T-helper 2 cell treated with Interferon-gamma antibody and Interleukin-4, amounts not matched to agents 5 μg/mL and 100 μg/mL, for 36 hours (primary cell): ENCODE results near the gene NXF1.
"Not testable (repeated sequence)": the region's sequence is repeated elsewhere in the genome, so short reads cannot be mapped to it uniquely, and the experiment has no call there.

Experiments
- DNase-seq: peaks from one replicate; pipeline ENCODE4 v3.0.0; 2021; ENCODE audit warnings: low spot score
- H3K27ac Mint-ChIP-seq: one replicate; pipeline ENCODE4 v1.8.0; 2021; ENCODE audit warnings: mild to moderate bottlenecking, mixed read lengths
- H3K27me3 Mint-ChIP-seq: one replicate; pipeline ENCODE4 v1.8.0; 2021; ENCODE audit warnings: low read depth, mixed read lengths
- H3K36me3 Mint-ChIP-seq: one replicate; pipeline ENCODE4 v1.8.0; 2021; ENCODE audit warnings: low read depth, mixed read lengths
- H3K4me1 Mint-ChIP-seq: one replicate; pipeline ENCODE4 v1.8.0; 2021; ENCODE audit warnings: low read depth, mixed read lengths
- H3K4me3 Mint-ChIP-seq: one replicate; pipeline ENCODE4 v1.8.0; 2022; ENCODE audit warnings: mild to moderate bottlenecking, moderate library complexity, mixed read lengths
- H3K9me3 Mint-ChIP-seq: one replicate; pipeline ENCODE4 v1.8.0; 2021; ENCODE audit warnings: mixed read lengths

Gene NXF1

GRCh38 chr11:62786318-62787004, 18.8 kb downstream of the NXF1 start:
- Mint-ChIP-seq H3K27me3 (no peaks in the 10 kb centered on the region), H3K4me1 (peaks cover 34% of the 10 kb centered on the region)

GRCh38 chr11:62782753-62783152, 22.5 kb downstream of the NXF1 start:
- Mint-ChIP-seq H3K4me3 (no peak overlapping the region), H3K27ac (no peak overlapping the region), H3K27me3 (no peaks in the 10 kb centered on the region), H3K9me3 (no peaks in the 10 kb centered on the region), H3K4me1 (peaks cover 14% of the 10 kb centered on the region), H3K36me3 (peaks cover 18% of the 10 kb centered on the region)
- DNase-seq = no peak

More at GRCh38 chr11:62786318-62787004, 18.8 kb downstream of the NXF1 start:
- Mint-ChIP-seq H3K9me3 (no peaks in the 10 kb centered on the region), H3K4me3 (peak overlapping the region; percentile 90), H3K27ac (peak overlapping the region; percentile 83), H3K36me3 (peaks cover 27% of the 10 kb centered on the region)
- peak; percentile 87 for DNase-seq

- H3K36me3 Mint-ChIP-seq = peaks cover 22% of the 10 kb centered on the region
Observed at GRCh38 chr11:62778441-62778840, 26.8 kb downstream of the NXF1 start.

GRCh38 chr11:62777389-62777788, 27.9 kb downstream of the NXF1 start:
- Mint-ChIP-seq H3K36me3 (peaks cover 22% of the 10 kb centered on the region), H3K27me3 (no peaks in the 10 kb centered on the region), H3K4me1 (peaks cover 11% of the 10 kb centered on the region), H3K9me3 (no peaks in the 10 kb centered on the region), H3K27ac (peak overlapping the region; percentile 46), H3K4me3 (no peak overlapping the region)
- no peak for DNase-seq

More at GRCh38 chr11:62778441-62778840, 26.8 kb downstream of the NXF1 start:
- Mint-ChIP-seq H3K27me3 (no peaks in the 10 kb centered on the region), H3K9me3 (no peaks in the 10 kb centered on the region), H3K27ac (peak overlapping the region; percentile 41), H3K4me3 (no peak overlapping the region), H3K4me1 (peaks cover 11% of the 10 kb centered on the region)
- DNase-seq = no peak

DNA sequence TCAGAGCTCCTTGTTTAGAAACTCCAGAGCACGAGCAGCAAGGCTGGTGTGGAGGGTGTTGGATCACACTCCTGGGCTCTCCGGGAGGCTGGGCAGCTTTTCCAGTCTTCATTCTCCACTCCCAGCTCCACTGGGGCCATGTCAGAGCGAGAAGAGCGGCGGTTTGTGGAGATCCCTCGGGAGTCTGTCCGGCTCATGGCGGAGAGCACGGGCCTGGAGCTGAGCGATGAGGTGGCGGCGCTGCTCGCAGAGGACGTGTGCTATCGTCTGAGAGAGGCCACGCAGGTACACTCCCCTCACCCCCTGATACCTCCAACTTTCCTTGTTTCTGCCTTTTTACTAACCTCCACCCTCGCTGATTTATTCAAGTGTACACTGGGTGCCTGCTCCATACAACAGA, 29.6 kb downstream of the NXF1 start:
- DNase-seq = no peak
- H3K36me3 Mint-ChIP-seq = peaks cover 22% of the 10 kb centered on the region
- no peak overlapping the region for H3K4me3 Mint-ChIP-seq
- H3K27me3 Mint-ChIP-seq = no peaks in the 10 kb centered on the region
- H3K4me1 Mint-ChIP-seq = peaks cover 19% of the 10 kb centered on the region
- H3K27ac Mint-ChIP-seq = no peak overlapping the region
- H3K9me3 Mint-ChIP-seq = no peaks in the 10 kb centered on the region

DNA sequence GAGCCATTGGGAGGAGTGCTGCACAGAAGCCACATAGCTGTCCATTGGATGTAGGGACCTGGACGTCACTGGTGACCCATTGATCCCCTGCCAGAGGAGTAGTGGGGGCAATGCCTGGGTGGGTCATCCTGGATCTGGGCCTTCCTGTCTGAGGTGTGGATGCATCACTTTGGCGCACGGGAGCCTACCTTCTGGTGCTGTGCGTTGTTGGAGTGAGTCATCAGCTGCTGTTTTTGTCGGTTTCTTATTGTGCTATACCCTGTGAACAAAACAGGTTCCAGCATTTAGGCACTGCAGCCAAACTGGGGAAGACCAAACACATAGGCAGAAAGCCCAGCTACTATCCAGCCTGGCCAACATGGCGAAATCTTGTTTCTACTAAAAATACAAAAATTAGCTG, 30.8 kb downstream of the NXF1 start:
- H3K27me3 Mint-ChIP-seq = no peaks in the 10 kb centered on the region
- H3K36me3 Mint-ChIP-seq = peaks cover 26% of the 10 kb centered on the region
- no peak for DNase-seq
- H3K27ac Mint-ChIP-seq = no peak overlapping the region
- H3K4me3 Mint-ChIP-seq = no peak overlapping the region
- peaks cover 30% of the 10 kb centered on the region for H3K4me1 Mint-ChIP-seq
- H3K9me3 Mint-ChIP-seq = no peaks in the 10 kb centered on the region

DNA sequence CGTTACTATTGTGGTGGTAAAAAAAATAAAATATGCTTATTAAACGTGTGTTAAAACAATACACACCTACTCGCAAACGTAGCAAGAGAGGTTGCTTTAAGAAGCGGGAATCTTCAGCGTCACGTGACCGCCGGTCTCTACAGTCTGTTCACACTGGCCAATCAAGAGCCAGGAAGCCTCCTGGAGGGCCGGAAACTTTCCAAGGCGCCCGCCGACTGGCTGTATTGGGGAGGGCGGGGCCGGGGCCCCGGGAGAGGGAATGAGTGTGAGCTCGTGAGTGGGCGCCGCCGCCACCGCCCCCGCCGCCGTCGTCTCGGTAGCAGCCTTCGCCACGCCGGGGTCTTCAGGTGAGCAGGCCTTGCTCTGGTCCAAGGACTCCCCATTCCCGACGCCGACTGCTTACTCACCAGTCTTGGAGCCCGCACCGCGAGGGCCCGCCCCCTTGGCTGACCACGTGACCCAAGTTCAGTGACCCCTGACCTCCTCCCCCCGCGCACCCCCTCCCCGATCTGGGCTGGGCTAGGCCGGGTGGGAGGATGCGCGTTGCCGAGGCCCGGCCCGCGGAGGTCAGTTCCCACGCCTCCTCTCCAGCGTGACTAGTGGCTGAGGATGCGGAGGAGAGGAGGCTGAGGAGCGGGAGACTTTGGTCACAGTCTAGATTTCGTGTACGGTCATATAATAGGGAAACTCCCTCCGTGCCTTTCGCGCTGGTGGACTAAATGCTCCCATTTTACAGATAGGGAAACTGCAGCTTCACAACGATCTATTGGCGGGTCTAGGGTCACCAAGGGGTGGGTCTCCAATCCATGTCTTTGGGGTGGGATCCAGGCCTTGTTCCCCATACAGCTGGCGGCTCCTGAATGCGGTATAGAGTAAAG, 33.9 kb downstream of the NXF1 start, which contains the start of gene TAF6L:
Gene TAF6L (plus strand): TSS at position 253 of the 878 bp plus-strand sequence. CDS start 4,388 bp downstream, outside the sequence.
- H3K27ac Mint-ChIP-seq = peak within 1 kb of the TSS; percentile 94
- no peaks in the 10 kb centered on the region for H3K27me3 Mint-ChIP-seq
- H3K4me3 Mint-ChIP-seq = peak within 1 kb of the TSS; percentile 92
- H3K9me3 Mint-ChIP-seq = no peaks in the 10 kb centered on the region
- peak; percentile 96 for DNase-seq
- peaks cover 15% of the 10 kb centered on the region for H3K36me3 Mint-ChIP-seq
- H3K4me1 Mint-ChIP-seq = peaks cover 22% of the 10 kb centered on the region

- H3K36me3 Mint-ChIP-seq = peaks cover 12% of the 10 kb centered on the region
- no peak for DNase-seq
- H3K27me3 Mint-ChIP-seq = no peaks in the 10 kb centered on the region
- H3K27ac Mint-ChIP-seq = peak overlapping the region; percentile 94
- H3K4me3 Mint-ChIP-seq = peak overlapping the region; percentile 92
- no peaks in the 10 kb centered on the region for H3K9me3 Mint-ChIP-seq
- peaks cover 22% of the 10 kb centered on the region for H3K4me1 Mint-ChIP-seq
Observed at GRCh38 chr11:62770778-62771143, 34.5 kb downstream of the NXF1 start.

- not testable (repeated sequence) for H3K27me3 Mint-ChIP-seq, DNase-seq, H3K9me3 Mint-ChIP-seq
- Mint-ChIP-seq H3K36me3 (peaks cover 17% of the 10 kb centered on the region), H3K27ac (peak overlapping the region; percentile 62), H3K4me3 (peak overlapping the region; percentile 94), H3K4me1 (peaks cover 13% of the 10 kb centered on the region)
Observed at GRCh38 chr11:62760867-62761227, 44.4 kb downstream of the NXF1 start.

DNA sequence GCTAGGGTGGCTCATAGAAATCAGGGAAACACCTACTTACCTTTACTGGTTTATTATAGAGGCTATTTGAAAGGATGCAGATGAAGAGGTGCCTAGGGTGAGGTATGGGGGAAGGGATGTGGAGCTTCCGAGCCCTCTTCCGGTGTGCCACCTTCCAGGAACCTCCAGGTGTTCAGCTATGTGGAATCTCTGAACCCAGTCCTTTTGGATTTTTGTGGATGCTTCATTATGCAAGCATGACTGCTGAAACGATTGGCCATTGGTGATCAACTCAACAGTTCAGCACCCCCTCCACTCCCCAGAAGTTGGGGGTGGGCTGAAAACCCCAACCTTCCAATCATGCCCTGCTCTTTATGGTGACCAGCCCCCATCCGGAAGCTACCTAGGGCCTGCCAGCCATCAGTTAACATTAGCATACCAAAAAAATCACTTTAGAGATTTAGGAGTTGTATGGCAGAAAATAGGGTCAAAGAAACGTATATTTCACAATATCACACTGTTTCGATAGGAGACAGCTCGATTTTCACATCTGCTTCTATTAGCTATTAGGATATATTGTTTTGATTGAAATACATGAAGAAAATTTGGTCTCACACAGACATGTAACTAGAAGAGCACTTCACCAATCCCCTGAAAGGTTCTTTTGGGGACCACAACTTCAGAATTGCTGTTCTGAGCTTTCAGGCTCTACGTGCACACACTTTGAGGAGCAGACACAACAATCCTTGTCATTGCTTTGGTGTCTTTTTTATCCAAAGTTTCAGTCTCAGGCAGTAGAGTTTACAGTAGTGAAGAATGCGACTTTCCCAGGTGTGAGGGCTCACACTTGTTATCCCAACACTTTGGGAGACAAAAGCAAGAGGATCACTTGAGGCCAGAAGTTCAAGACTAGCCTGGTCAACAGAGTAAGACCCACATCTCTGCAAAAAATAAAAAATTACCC, 47.1 kb downstream of the NXF1 start:
- no peak overlapping the region for H3K4me3 Mint-ChIP-seq
- H3K27ac Mint-ChIP-seq = no peak overlapping the region
- H3K4me1 Mint-ChIP-seq = peaks cover 14% of the 10 kb centered on the region
- peaks cover 5% of the 10 kb centered on the region for H3K36me3 Mint-ChIP-seq
- no peaks in the 10 kb centered on the region for H3K9me3 Mint-ChIP-seq
- H3K27me3 Mint-ChIP-seq = no peaks in the 10 kb centered on the region
- no peak for DNase-seq

GRCh38 chr11:62755086-62755615, 50.1 kb downstream of the NXF1 start:
- H3K4me3 Mint-ChIP-seq = peak overlapping the region; percentile 44
- no peak for DNase-seq
- H3K36me3 Mint-ChIP-seq = peaks cover 9% of the 10 kb centered on the region
- peak overlapping the region; percentile 39 for H3K27ac Mint-ChIP-seq
- no peaks in the 10 kb centered on the region for H3K9me3 Mint-ChIP-seq
- H3K27me3 Mint-ChIP-seq = no peaks in the 10 kb centered on the region
- peaks cover 11% of the 10 kb centered on the region for H3K4me1 Mint-ChIP-seq

GRCh38 chr11:62753736-62754603, 51.3 kb downstream of the NXF1 start, which contains the start of gene ZBTB3:
Gene ZBTB3 (minus strand): TSS chr11:62754160. CDS start chr11:62753664, 496 bp downstream.
- Mint-ChIP-seq H3K9me3 (no peaks in the 10 kb centered on the region), H3K4me3 (peak within 1 kb of the TSS; percentile 95), H3K27me3 (no peaks in the 10 kb centered on the region), H3K27ac (peak within 1 kb of the TSS; percentile 95), H3K4me1 (peaks cover 11% of the 10 kb centered on the region), H3K36me3 (peaks cover 12% of the 10 kb centered on the region)
- peak; percentile 96 for DNase-seq
